Cerebellar cortex (tissue), 1 donor: ENCODE measurements around the gene YIF1A.

Experiments
- DNase-seq: peaks from one replicate; pipeline ENCODE4 v3.0.0-alpha.2; 2015; ENCODE audit warnings: low spot score

YIF1A gene, protein sequence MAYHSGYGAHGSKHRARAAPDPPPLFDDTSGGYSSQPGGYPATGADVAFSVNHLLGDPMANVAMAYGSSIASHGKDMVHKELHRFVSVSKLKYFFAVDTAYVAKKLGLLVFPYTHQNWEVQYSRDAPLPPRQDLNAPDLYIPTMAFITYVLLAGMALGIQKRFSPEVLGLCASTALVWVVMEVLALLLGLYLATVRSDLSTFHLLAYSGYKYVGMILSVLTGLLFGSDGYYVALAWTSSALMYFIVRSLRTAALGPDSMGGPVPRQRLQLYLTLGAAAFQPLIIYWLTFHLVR

DNA sequence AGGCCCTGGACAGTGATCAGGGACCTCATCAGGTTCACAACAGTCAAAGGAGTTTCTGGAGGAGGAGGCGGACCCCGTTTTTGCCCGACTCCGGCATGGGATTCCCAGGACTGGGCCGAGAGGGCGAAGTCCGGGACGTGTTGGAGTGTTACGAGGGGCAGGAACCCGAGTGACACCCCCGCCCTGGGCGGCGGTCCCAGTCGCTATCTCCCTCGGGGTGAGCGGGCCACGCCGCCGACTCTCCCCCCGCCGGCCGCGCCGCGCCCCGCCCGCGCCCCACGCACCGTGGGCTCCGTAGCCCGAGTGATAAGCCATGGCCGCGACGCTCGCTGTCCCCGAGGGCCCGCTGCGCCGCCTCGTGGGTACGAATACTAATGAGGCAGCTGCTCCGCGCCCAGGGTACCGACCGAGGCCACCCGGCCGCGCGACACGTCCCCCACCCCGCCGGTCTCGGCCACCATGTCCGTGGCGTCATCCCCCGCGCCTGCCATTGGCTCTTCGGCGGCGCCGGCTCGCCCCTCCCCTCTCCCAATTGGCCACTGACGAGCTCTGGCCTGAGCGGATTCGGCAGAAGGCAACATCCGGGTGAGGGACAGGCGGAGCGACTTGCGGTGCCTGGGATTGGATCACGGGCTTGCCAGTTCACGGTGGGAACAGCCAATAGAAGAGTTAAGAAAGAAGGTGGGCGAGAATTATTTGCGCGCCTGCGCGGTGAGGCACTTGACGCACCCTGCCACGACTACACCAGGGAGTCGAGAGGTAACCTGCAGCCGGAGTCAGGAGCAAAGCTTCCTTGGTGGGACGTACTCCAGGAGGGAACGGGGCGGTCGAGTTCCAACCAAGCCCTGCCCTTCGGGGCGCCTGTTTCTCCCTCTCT lies at the start of gene YIF1A:
YIF1A (minus strand) TSS at position 473 of the 877 bp plus-strand sequence; CDS start at position 315, 158 bp downstream.
- peak; percentile 100 for DNase-seq

- DNase-seq, result peak; percentile 38
Measured at GRCh38 chr11:66337103-66337899, 48.4 kb upstream of the YIF1A start.

DNA sequence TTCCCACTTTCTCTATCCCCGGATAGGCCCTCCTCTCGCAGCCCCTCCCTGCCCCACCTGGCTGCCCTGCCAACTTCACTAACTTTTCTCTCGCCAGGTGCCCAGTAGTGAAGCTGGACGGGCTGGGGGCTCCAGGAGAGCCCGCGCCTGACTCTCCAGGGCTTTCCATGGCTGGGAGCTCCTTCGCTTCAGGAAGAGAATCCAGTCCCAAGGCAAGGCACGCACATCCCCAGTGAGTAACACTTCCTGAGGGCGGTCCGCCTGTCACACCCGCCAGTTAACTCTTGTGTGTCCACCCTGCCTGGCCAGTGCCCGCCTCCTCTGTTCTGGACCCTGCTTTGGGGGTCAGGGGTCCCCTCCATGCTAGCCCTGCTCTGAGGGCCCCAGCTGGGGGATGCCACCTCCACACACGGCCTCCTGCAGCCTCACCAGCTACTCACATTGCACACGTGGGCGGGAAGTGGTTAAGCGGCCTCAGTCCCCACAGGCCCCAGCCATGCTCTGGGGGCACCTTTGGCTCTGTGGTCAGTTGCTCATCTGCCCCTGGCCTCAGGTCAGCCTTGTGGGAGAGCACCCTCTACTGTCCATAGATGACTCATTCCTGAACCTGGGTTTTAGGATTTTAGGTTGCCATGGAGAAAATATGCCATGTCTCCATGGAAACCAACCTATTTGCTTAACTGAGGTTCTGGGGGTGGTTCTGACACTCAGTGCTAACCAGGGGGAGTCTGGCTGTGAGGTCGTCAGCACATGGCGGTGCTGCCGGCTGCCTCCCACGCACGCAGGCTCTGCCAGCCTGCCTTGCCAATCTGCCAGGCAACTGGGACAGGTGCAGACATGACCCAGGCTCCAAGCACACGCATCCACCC lies 47.5 kb upstream of the YIF1A start, which contains the start of gene RIN1:
RIN1 (minus strand) TSS at position 201 of the 869 bp plus-strand sequence; CDS start at position 169, 32 bp downstream.
- peak; percentile 93 for DNase-seq

DNA sequence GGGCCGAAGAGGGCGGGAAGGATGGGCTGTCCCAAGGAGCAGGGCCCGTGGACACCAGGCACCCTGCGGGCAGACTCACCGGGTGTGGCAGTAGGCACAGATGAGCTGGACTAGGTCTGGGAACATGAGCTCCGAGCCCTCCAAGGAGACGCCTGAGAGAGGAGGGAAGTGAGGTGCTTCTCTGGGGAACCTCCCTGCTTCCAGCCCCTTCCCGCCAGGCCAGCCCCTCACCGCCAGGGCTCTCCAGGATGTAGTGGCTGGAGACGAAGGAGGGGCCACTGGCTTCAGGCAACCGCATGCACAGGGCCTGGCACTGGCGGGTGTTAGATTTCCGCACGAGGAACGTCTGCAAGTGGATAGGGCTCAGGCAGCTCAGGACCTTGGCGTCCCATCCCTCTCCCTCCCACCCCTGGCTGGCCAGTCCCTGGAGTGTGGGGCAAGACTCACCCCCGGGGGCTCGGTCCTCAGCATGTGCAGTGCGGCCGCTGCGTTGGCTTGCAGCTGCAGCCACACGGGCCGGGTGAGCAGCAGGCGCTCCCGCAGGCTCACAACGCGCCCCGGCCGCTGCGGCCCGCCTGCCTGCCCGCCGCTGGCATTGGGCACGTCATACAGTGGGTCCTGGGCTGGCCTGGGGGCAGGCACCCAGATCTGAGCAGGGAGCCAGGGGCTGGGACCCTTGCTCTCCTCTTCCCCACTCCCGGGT lies 46.7 kb upstream of the YIF1A start:
- peak; percentile 50 for DNase-seq

DNA sequence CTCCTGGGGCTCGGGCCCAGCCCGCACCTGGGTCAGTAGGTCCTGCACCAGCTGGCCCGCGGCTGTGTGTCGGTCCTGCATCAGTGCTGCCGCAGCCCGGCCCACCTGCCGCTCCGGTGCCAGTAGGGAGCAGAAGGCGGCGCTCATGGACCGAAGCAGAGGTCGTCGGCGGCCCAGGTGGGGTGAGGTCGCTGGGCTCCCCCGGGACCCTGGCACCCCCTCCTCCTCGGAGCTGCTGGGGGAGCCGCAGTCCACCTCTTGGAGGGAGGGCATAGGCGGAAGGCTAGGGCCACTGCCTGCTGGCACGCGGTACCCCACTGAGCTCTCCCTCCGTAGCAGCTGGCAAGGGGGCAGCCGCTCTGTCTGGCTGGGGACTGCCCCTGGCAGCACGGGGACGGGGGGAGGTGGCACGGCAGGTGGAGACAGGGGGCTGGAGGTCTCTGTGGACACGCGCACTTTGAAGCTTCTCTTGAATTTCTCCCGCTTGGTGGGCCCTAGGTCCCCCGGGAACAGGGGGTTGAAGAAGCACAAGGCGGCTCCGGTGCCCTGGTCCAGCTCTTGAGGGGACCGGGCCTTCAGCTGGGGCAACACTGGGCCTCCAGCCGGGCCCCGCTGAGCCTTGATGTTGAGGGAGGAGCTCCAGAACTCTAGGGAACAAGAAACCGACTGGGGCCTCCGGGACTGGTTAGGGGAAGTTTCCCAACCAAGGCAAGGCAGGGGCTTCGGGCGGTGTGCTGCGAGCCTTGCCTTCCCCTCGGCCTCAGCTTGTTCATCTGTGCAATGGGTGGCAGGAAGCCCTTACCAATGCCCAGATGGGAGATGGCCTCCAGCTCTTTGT lies 45.9 kb upstream of the YIF1A start:
- DNase-seq, result no peak

DNA sequence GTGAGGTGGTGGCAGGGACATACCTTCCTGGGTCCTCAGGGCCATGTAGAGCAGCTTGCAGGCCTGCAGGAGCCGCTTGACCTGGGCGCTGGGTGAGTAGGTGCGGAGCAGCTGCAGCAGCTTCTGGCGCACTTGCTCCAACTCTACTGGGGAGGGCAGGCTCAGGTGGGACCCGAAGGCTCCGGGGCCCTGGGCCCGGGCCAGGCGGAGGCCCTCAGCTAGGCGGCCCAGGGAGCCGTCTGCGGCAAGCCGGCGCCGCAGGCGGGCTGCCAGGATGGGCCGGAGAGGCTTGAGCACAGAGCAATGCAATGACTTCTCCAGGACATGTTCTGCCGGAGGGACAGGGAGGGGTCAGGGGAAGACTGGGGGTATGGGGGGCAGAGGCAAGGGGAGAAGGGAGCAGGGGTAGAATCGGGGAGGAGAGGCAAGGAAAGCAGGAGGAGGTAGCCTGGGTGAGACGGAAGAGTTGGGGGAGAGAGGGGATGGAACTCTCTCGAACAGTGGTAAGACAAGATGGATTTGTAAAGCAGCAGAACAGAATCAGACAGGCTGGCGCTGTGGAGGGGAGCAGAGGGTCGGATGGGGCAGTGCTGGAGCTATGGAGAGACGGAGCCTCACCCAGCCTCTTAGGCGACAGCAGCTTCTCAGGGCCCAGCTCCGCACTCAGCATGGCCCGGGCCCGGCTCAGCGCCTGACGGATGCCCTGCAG lies 45.1 kb upstream of the YIF1A start:
- DNase-seq, result peak; percentile 44

- no peak for DNase-seq
Measured at GRCh38 chr11:66333220-66333877, 44.4 kb upstream of the YIF1A start.

GRCh38 chr11:66332371-66333219 lies 43.7 kb upstream of the YIF1A start:
- DNase-seq, result no peak

- DNase-seq, result no peak
Measured at GRCh38 chr11:66331542-66332370, 42.8 kb upstream of the YIF1A start.

DNA sequence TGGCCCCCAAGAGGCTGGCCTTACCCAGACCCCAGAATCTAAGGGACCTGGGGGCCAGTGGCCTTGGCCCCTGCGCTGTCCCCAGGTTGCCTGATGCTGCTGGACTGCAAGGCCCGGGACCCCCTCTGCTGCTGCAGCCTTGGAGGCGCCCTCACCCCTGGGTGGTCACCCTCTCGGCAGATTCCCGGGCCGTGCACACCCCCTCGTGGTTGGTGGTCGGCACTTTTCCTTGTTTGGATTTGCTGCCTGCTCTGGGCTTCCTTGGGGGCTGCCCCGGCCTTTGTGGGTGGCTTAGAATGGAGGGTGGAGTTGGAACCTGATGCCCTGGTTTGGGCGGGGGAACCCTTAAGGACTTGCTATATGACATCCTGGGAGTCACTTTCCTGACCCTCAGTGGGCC lies 42.0 kb upstream of the YIF1A start:
- DNase-seq, result no peak

DNA sequence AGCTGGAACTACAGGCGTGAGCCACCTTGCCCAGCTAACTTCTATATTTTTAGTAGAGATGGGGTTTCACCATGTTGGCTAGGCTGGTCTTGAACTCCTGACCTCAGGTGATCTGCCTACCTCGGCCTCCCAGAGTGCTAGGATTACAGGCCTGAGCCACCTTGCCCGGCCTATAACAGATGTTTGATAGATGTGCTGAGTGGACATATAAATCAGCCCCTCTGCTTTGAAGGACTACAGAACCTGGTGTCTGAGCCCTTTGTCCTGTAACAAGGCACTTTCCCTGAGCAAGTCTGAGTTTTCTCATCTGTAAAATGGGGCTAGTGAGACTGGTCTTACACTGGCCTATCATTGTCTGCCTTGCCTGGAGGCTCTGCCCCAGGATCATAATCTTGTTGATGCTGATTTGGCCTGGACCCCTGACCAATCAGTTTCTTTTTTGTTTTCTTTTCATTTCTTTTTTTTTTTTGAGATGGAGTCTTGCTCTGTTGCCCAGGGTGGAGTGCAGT lies 40.3 kb upstream of the YIF1A start:
- no peak for DNase-seq

DNA sequence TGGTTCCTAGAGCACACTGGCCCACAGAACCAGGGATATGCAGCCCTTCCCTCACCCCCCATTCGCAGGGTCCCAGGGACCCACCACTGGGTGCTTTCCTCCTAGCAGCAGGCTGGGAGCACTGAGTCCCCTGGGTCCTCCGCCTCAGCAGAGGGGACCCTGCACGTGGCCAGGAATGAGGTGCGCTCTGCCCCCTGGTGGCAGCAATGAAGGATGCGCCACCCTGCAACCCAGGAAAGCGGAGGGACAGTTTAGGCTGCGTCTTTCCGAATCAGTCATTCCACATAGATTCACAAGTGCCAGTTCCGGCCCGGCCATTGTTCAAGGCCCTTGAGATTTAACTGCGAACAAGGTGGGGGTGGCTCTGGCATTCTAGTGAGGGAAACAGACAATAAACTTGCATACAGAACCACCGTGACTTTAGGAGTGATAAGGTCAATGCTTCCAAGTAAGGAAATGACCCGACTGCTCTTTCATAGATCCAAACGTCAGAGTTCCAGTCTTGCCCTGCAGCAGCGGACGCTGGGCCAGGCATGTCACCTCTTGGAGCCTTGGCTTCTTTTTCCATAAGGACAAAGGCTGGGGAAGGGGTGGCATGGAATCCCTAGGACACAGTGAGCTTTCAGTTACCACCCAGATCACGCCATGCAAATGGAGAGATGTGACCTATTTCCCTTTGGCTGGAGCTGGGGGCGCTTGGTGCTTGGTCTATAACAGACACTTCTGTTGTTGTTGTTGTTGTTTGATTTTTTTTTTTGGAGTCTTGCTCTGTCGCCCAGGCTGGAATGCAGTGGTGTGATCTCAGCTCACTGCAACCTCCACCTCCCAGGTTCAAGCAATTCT lies 39.6 kb upstream of the YIF1A start:
- peak; percentile 80 for DNase-seq

- no peak for DNase-seq
Measured at GRCh38 chr11:66328031-66328301, 39.0 kb upstream of the YIF1A start.

DNA sequence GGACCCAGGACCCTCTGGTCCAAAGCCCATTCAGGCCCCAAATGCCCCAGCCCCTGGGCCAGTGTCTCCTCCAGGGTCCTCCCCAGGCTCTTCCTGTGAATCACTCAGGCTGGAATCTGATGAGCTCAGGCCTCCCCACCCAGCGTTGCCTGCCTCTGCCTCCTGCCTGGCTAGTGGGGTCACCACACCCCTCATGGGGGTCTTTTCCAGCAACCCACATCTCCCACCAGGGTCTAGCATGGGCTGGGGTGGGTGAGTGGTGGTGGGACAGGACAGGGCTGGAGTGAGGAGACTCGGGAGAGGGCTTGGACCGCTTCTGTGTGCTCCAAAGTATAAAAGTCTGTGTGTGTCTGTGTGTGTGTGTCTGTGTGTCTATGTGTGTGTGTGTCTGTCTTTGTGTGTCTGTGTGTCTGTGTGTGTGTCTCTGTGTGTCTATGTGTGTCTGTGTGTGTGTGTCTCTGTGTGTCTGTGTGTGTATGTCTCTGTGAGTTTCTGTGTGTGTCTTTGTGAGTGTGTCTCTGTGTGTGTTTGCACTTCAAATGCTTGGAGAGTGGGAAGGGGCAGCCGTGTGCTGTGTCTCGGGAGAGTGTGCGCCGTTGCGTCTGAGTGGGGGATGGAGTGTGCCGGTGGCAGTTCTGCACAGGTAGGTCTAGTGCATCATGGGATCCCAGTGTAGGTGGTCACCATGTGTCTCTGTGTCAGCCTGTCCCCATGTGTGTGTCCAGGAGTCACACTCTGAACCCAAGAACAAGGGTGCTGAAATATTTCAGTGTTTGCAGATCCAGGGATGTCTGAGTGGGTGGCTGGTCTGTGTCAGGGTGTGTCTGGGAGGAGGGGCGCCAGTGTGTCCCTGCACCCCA lies 38.5 kb upstream of the YIF1A start:
- DNase-seq, result no peak
